Adrenal gland (tissue), 5 donors: Measurements from ENCODE around the gene RBM23.

Source experiments
- CTCF ChIP-seq, 6 experiments: fragments of 450-650 bp in 4 of 6; fragments of 200-600 bp in 2 of 6; sonication (generic) in 1 of 6; IDR thresholded peaks; 1 replicate in 5 of 6; 2 replicates in 1 of 6; pipeline versions ENCODE4 v1.5.1 to v1.8.0; 2016 to 2021; ENCODE audit warnings: antibody characterized with exemption in 6 of 6, mild to moderate bottlenecking in 2 of 6, moderate library complexity in 1 of 6
- POLR2A ChIP-seq, 2 donors: fragments of 450-650 bp; IDR thresholded peaks; one replicate each; pipeline ENCODE4 v1.6.1; 2017; ENCODE audit warnings: antibody characterized with exemption in 2 of 2, mild to moderate bottlenecking in 2 of 2, moderate library complexity in 1 of 2
- donor health status: DM: no; HTN: no; CAD: no.

- TF ChIP-seq CTCF (IDR thresholded peaks at IDR 0.05) (no peak), POLR2A (IDR thresholded peaks at IDR 0.05) (no peak)
Observed at GRCh38 chr14:22856428-22856827, 62.5 kb downstream of the RBM23 start.
